CD4-positive, alpha-beta T cell treated with Interleukin-10 for 1 hour (primary cell): ENCODE data around the gene TELO2.
A peak's percentile ranks its signal among the peaks of the same experiment; 100 is the strongest.

Source experiments
- DNase-seq: peaks from one replicate; pipeline ENCODE4 v3.0.0-alpha.2; 2020

TELO2 gene

GRCh38 chr16:1524366-1524765 lies 31.2 kb downstream of the TELO2 start:
- DNase-seq: no peak

GRCh38 chr16:1525871-1526607 lies 32.9 kb downstream of the TELO2 start:
- peak; percentile 44 for DNase-seq

DNA sequence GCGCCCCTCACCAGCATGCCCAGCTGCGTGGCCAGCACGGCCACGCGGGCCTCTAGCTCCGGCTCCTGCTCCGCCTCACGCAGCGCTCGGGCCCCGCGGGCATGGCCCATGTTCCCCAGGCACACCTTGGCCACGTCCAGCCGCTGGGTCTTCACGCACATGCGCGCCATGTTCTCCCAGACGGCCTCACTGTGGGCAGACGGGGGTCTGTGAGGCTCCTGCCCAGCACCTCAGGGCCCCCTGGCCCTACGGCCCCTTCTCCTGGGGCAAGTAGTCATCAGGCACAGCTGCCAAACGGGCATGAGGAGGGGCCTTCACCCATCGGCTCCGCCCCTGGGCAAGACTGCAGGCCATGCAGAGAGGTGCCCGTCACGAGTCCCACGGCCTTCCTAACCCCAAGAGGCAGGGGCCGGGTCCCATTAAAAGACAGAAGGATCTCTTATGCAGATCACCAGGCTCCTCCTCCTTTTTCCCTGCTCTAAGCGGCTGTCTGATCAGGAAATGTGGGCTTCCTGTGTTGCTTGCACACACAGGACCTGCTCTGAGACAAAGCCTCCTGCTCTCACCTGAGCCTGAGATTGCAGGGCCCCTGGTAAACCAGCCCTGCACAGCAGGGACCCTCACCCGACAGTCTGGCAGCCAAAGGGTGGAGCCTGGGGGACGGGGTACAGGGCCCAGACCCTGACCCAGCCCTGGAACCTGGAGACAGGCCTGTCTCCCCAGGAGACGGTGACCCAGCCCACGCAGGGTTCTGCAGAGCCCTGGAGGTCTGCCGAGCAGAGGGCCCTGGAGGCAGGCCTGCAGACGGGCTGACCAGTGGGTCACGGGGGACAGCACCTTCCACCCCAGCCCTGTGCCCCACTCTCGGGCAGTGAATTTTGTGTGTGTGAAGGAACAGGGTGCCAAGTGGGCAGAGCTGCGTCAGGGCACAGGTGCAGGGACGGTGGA lies 33.7 kb downstream of the TELO2 start:
- DNase-seq: peak; percentile 38

- DNase-seq: no peak
Observed at GRCh38 chr16:1527836-1528811, 35.0 kb downstream of the TELO2 start.

DNA sequence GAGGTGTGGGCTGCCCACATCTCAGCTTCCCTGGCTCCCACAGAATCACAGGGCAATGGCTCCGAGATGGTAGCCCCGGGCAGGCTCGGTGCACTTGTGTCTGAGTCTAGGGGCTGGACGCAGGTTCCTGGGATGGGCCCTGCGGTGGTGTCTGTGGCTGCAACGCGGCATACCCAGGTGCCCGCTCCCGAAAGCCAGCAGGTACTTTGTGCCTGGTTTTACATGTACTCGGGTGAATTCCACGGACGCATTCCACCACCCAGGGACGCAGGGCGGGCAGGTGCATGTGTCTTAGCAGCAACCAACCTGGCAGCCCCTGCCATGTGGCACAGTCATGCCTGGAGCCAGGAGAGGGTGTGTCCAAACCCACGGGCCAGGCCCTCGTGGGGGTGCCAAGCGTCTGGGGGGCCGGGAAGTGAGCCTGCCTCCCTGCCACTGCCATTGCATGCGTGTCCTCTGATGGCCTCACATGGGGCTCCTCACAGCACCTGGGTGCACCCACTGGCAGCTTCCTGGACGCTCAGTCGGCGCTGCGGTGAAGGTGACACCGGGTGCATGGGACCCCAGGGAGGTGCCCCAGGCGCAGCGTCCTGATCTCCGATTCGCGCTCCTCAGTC lies 35.9 kb downstream of the TELO2 start:
- no peak for DNase-seq

GRCh38 chr16:1530349-1530882 lies 37.3 kb downstream of the TELO2 start:
- DNase-seq: no peak

- DNase-seq: no peak
Observed at GRCh38 chr16:1530883-1531637, 37.9 kb downstream of the TELO2 start.

DNA sequence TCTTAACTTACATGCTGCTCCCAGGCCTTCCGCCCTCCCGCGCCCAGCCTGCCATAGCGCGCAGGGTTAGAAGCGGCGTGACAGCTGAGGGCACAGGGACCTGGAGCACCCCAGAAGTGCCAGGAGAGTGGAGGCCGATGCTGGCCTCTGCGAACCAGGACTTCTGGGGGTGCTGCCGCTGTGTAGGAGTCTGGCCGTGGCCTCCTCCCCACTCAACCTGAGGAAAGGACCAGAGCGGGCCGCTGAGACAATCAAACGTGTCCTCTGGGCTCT lies 38.4 kb downstream of the TELO2 start:
- no peak for DNase-seq

DNA sequence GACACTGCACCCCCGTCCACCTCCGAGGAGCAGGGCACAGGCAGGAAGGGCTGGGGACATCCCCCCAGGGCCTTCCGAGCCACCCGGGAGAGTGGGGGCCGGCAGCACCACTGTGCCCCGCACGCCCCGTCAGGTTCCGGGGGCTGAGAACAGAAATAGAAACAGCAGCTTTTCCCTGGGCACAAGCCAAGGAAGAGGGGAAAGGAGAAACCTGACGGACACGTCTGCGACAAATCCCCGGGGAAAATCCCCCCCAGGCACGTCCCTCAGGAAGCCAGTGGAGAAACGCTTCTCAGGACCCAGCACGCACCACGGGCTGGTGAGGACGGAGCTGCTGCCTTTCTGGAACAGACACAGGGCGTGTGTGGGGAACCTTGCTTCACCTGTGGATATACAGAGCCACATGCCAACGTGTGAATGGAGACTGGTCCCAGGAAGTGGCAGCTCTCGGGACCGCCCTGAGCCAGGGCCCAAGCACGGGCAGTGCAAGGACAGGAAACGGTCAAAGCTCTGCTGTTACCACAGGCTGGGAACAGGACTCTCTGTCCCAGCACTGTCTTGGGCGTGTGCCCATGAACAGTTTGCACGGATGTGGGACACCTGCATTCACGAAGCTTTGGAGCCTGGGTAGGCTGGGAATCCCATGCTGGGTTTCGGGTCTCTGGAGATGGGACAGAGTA lies 39.1 kb downstream of the TELO2 start:
- DNase-seq: no peak

DNA sequence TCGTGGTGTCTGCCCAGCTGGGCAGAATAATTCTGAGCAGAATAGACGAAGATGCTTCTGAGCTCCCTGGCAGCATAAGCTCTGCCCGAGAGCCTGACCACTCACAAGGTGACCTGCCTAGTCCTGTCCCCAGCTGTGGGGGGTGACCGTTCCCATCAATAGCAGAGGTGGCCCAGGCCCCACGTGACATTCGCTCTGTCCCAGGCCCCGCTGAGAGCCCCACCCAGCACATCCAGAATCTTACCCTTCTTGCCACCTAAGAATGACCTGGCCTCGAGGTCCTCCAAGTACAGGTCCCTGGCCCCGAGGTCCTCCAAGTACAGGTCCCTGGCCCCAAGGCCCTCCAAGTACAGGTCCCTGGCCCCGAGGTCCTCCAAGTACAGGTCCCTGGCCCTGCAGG lies 39.6 kb downstream of the TELO2 start:
- no peak for DNase-seq

GRCh38 chr16:1533443-1533951 lies 40.3 kb downstream of the TELO2 start, which contains the start of gene TMEM204:
Gene TMEM204 (plus strand): TSS chr16:1533666. CDS start chr16:1534276, 610 bp downstream.
- DNase-seq: peak; percentile 55

DNA sequence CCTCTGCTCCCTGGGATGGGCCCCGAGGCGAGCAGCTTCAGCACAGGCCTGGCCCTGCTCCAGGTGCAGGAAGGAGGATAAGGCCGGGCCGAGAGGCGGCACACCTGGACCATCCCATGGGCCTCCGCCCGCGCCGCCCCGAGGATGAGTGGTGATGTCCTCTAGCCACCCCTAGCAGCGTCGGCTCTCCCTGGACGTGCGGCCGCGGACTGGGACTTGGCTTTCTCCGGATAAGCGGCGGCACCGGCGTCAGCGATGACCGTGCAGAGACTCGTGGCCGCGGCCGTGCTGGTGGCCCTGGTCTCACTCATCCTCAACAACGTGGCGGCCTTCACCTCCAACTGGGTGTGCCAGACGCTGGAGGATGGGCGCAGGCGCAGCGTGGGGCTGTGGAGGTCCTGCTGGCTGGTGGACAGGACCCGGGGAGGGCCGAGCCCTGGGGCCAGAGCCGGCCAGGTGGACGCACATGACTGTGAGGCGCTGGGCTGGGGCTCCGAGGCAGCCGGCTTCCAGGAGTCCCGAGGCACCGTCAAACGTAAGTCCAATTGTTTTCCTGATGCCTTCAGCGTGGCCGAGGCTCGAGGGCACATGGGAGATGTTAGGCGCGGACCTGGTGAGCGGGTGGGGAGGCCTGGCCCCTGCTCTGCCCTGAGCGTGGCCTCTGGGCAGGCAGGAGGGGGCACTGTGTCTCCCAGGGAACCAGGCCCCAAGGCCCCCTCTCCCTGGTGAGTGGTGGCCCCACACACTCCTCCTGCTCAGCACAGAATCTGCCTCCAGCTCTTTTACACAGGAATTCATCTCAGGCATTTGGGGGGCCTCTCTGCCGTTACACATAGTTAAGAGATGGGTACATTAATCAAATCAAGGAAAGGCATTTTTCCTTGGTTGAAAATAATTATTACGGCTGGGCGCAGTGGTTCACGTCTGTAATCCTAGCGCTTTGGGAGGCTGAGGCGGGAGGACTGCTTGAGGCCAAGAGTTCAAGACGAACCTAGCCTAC lies 41.2 kb downstream of the TELO2 start:
- no peak for DNase-seq

DNA sequence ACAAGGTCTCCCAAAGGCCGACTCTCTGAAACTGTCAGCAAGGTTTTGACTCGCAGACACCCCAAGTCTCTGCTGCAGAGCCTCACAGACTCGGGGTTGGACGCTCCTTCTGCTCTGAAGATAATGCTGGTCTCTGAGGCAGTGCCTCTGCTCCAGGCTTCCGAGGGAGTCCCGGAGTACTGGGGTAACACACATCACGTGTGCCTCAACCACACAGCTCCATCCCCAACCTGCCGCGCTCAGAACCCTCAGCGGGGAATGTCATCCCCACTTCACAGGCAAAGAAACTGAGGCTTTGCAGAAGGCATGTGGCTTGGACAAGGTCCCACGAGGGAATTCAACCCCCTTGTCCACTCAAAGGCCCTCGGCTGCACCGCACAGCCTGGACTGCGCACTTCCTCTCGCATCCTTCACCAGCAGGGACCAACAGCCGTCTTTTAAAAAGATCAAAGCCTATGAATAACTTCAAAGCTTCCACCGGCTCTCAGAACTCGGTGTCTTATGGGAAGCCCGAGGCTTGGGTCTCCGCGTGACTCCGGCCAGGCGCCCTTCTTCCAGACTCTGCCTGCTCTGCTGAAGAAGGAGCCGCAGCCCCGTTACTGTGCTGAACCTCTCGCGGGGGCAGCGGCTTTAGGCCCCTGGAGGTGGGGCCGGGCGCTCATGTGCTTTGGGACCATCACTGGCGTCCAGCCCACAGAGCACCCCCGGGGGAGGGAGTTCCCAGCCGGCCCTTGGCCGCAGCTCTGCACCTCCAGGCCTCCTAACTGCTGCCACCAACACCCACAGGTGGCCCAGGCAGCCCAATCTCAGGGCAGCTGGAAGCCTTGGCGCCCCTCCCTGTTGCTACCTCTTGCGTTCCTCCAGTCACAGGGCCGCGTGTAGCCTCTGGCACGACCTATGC lies 42.5 kb downstream of the TELO2 start:
- peak; percentile 33 for DNase-seq

GRCh38 chr16:1536601-1537000 lies 43.4 kb downstream of the TELO2 start:
- DNase-seq: no peak

- no peak for DNase-seq
Observed at GRCh38 chr16:1537138-1537577, 44.0 kb downstream of the TELO2 start.

GRCh38 chr16:1537763-1538289 lies 44.7 kb downstream of the TELO2 start:
- DNase-seq: peak; percentile 31

DNA sequence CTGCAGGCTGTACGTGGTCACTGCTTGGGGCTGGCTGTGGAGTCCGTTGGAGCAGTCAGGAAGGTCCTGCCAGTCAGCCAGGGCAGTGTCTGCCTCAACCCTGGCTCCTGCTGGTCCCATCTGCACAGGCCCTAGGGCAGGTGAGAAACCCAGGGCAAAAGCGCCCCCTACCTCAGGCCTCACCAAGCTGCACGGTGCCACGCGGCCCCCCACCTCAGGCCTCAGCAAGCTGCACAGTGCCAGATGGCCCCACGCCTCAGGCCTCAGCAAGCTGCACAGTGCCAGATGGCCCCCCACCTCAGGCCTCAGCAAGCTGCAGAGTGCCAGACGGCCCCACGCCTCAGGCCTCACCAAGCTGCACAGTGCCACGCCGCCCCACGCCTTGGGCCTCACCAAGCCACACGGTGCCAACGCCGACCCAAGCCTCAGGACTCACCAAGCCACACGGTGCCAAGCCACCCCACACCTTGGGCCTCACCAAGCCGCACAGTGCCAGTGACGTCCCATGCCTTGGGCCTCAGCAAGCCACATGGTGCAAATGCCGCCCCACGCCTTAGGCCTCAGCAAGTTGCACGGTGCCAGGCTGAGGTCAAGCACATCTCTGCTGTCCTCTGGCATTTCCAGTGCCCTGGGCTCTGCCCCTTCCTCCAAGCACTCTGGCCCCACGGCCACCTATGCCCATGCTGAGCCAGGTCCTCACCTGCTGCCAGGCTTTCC lies 45.8 kb downstream of the TELO2 start:
- DNase-seq: peak; percentile 35
